Measurements from ENCODE around the gene OR7G1. TPM values are rescaled to one million over a fixed set of nuclear protein-coding genes. Genes with fewer than 3 reads are reported as not detected.
"Not testable (repeated sequence)": the region's sequence is repeated elsewhere in the genome, so short reads cannot be mapped to it uniquely, and the experiment has no call there.

Gene OR7G1
- total RNA-seq, 2 donors from 2014 or later = not detected

- Mint-ChIP-seq H3K4me3 (no peak overlapping the region), H3K27ac (no peak overlapping the region), H3K9me3 (no peaks in the 10 kb centered on the region), H3K36me3 (ENCODE audit: low read depth) (no peaks in the 10 kb centered on the region), H3K4me1 (no peaks in the 10 kb centered on the region), H3K27me3 (peaks cover 18% of the 10 kb centered on the region)
- ATAC-seq (replicated peaks) = no peak
Measured at GRCh38 chr19:9130965-9131364, 15.4 kb upstream of the OR7G1 start.

GRCh38 chr19:9128171-9128570, 12.6 kb upstream of the OR7G1 start:
- Mint-ChIP-seq H3K36me3 (ENCODE audit: low read depth) (no peaks in the 10 kb centered on the region), H3K27me3 (peaks cover 25% of the 10 kb centered on the region), H3K4me1 (no peaks in the 10 kb centered on the region), H3K27ac (no peak overlapping the region), H3K4me3 (no peak overlapping the region), H3K9me3 (no peaks in the 10 kb centered on the region)
- no peak for ATAC-seq (replicated peaks)

DNA sequence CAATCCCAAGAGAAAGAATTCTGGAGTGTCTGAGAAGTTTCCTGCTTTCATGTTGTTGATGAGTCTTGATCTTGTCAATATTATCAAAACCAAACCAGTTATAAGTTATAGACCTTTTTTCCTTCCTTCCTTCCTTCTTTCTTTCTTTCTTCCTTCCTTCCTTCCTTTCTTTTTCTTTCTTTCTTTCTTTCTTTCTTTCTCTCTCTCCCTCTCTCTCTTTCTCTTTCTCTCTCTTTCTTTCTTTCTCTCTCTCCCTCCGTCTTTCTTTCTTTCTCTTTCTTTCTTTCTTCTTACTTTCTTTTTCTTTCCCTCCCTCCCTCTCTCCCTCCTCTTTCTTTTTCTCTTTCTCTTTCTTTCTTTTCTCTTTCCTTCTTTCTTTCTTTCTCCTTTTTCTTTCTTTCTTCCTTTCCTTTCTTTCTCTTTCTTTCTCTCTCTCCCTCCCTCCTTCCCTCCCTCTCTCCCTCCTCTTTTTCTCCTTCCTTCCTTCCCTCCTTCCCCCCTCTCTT, 11.4 kb upstream of the OR7G1 start, which contains the start of gene OR7G3:
Gene OR7G3, minus strand, starts transcription at position 51 of the 506 bp plus-strand sequence. Its CDS starts 0 bp downstream, at position 51.
- Mint-ChIP-seq H3K9me3 (no peaks in the 10 kb centered on the region), H3K4me1 (no peaks in the 10 kb centered on the region), H3K4me3 (no peak within 1 kb of the TSS), H3K27me3 (peaks cover 28% of the 10 kb centered on the region), H3K27ac (no peak within 1 kb of the TSS), H3K36me3 (ENCODE audit: low read depth) (no peaks in the 10 kb centered on the region)
- ATAC-seq (replicated peaks) = no peak

- no peaks in the 10 kb centered on the region for H3K36me3 Mint-ChIP-seq (ENCODE audit: low read depth)
- no peak overlapping the region for H3K4me3 Mint-ChIP-seq
- no peaks in the 10 kb centered on the region for H3K9me3 Mint-ChIP-seq
- ATAC-seq (replicated peaks) = no peak
- peaks cover 18% of the 10 kb centered on the region for H3K27me3 Mint-ChIP-seq
- H3K4me1 Mint-ChIP-seq = no peaks in the 10 kb centered on the region
- no peak overlapping the region for H3K27ac Mint-ChIP-seq
Measured at GRCh38 chr19:9116547-9116946, 984 bp upstream of the OR7G1 start.

- Mint-ChIP-seq H3K4me1 (no peaks in the 10 kb centered on the region), H3K36me3 (ENCODE audit: low read depth) (no peaks in the 10 kb centered on the region), H3K27ac (no peak overlapping the region), H3K27me3 (peaks cover 18% of the 10 kb centered on the region), H3K4me3 (no peak overlapping the region), H3K9me3 (no peaks in the 10 kb centered on the region)
- ATAC-seq (replicated peaks) = no peak
Measured at GRCh38 chr19:9109959-9110358, 5.6 kb downstream of the OR7G1 start.

DNA sequence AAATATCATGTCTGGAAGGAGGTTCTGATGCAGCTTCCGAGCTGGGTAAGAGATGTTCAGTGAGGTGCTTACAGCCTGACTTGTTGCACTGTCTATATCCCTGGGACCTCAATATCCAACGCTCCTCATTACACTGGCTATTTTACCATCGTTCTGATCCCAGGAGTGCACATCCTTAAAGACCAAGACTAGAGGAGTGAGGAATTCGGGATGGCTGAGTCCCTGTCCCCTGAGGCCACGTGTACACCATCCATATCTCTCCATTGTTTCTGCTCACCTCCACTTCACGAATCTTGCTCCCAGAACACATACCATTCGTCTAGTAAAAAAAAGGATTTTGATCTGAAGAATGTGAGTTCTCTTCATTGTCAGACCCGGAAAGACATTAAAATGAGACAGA, 8.2 kb downstream of the OR7G1 start, which contains the start of gene OR7G2:
Gene OR7G2, minus strand, starts transcription at position 101 of the 400 bp plus-strand sequence. CDS start 4,232 bp downstream, outside the sequence.
- H3K9me3 Mint-ChIP-seq = no peaks in the 10 kb centered on the region
- no peak within 1 kb of the TSS for H3K27ac Mint-ChIP-seq
- no peak within 1 kb of the TSS for H3K4me3 Mint-ChIP-seq
- no peaks in the 10 kb centered on the region for H3K36me3 Mint-ChIP-seq (ENCODE audit: low read depth)
- ATAC-seq (replicated peaks) = no peak
- H3K4me1 Mint-ChIP-seq = no peaks in the 10 kb centered on the region
- H3K27me3 Mint-ChIP-seq = peaks cover 19% of the 10 kb centered on the region

DNA sequence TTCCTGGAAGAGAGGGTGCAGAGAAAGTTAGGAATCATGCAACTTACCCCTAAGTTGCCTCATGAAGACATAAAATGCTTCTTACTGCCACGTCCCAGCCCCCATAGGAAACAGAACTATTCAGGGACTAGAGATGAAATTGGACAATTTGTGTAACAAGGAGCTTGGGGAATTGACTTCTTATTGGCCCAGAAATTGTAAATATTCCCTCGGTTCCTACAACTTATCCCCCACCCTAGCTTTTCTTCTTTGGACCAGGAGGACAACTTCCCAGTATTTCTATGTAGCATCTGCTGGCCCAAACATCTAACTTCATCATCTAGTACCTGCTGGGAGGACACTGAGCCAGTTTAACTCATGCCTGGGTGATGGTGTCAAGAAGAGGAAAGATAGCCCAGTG, 28.8 kb downstream of the OR7G1 start, which contains the start of gene OR1M1:
Gene OR1M1, plus strand, starts transcription at position 301 of the 400 bp plus-strand sequence. CDS start 6,184 bp downstream, outside the sequence.
- Mint-ChIP-seq H3K36me3 (ENCODE audit: low read depth) (no peaks in the 10 kb centered on the region), H3K4me1 (no peaks in the 10 kb centered on the region), H3K4me3 (no peak within 1 kb of the TSS), H3K27me3 (peaks cover 18% of the 10 kb centered on the region), H3K27ac (no peak within 1 kb of the TSS), H3K9me3 (no peaks in the 10 kb centered on the region)
- no peak for ATAC-seq (replicated peaks)

GRCh38 chr19:9078651-9079050, 36.9 kb downstream of the OR7G1 start:
- Mint-ChIP-seq H3K9me3 (no peaks in the 10 kb centered on the region), H3K4me3 (no peak overlapping the region), H3K27ac (no peak overlapping the region), H3K27me3 (no peaks in the 10 kb centered on the region), H3K36me3 (ENCODE audit: low read depth) (no peaks in the 10 kb centered on the region), H3K4me1 (no peaks in the 10 kb centered on the region)
- ATAC-seq (replicated peaks) = no peak

DNA sequence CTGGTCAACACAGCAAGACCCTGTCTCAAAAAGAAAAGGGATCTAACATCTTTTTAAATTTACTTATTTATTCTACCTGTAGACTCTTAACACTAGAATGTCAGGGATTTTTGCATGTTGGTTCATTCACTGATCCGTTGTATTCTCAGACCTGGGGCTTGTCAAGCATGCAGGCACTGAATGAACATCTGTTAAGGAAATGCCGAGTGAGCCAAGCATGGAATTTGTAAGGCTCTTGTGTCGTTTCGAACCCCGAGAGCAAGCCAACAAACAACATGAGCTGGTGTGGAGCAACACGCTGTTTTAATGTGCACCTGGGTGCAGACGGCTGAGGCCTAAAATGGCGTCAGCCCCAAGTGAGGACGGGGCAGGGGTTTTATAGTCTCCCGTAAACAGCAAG, 38.7 kb downstream of the OR7G1 start:
- Mint-ChIP-seq H3K4me3 (no peak overlapping the region), H3K36me3 (ENCODE audit: low read depth) (no peaks in the 10 kb centered on the region), H3K4me1 (no peaks in the 10 kb centered on the region), H3K27ac (no peak overlapping the region), H3K9me3 (no peaks in the 10 kb centered on the region), H3K27me3 (no peaks in the 10 kb centered on the region)
- ATAC-seq (replicated peaks) = no peak

GRCh38 chr19:9075064-9075949, 40.3 kb downstream of the OR7G1 start:
- no peaks in the 10 kb centered on the region for H3K9me3 Mint-ChIP-seq
- no peaks in the 10 kb centered on the region for H3K27me3 Mint-ChIP-seq
- H3K36me3 Mint-ChIP-seq (ENCODE audit: low read depth) = no peaks in the 10 kb centered on the region
- ATAC-seq (replicated peaks) = no peak
- H3K4me1 Mint-ChIP-seq = no peaks in the 10 kb centered on the region
- no peak overlapping the region for H3K4me3 Mint-ChIP-seq
- H3K27ac Mint-ChIP-seq = no peak overlapping the region

DNA sequence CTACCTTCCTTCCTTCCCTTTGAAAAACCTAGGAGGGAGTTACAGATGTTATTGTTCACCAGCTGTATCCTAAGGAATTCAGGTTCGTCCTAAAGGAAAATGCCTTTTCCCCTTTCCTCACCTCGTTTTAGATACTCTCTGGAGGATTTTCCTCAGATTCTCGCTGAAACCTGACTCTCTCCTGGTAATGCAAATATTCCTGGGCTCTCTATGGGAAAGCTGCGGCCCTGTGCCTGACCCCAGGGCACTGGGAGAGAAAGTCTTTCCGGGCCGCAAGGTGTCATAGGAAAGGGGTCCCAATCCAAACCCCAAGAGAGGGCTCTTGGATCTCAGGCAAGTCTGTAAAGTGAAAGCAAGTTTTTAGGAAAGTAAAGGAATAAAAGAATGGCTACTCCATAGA, 41.8 kb downstream of the OR7G1 start:
- ATAC-seq (replicated peaks) = no peak
- Mint-ChIP-seq H3K4me3 (no peak overlapping the region), H3K4me1 (no peaks in the 10 kb centered on the region), H3K9me3 (no peaks in the 10 kb centered on the region), H3K27me3 (no peaks in the 10 kb centered on the region), H3K27ac (no peak overlapping the region), H3K36me3 (ENCODE audit: low read depth) (no peaks in the 10 kb centered on the region)

- H3K4me1 Mint-ChIP-seq; H3K4me3 Mint-ChIP-seq; H3K27me3 Mint-ChIP-seq; H3K36me3 Mint-ChIP-seq (ENCODE audit: low read depth); H3K9me3 Mint-ChIP-seq; ATAC-seq (replicated peaks); H3K27ac Mint-ChIP-seq: not testable (repeated sequence)
Measured at GRCh38 chr19:9071720-9072119, 43.8 kb downstream of the OR7G1 start.

DNA sequence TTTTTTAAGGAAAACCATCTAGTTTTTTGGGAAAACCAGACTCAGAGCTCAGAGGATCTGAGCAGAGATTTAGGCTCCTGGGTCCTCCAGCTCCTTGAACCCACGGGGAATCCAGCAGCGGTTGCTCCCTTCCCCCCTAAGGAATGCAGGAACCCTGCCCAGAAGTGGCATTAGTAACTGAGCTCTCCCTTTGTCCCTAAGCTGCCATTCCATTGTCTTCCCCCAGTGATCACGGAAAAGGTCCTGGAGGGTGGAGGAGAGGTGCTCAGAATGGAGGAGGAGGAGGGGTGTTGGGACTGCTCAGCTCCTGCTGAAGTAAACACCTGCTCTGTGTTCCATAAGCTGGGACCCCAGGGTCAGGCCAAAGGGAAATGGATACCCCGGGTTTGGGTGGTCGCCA, 45.5 kb downstream of the OR7G1 start:
- H3K4me3 Mint-ChIP-seq = no peak overlapping the region
- no peak overlapping the region for H3K27ac Mint-ChIP-seq
- no peaks in the 10 kb centered on the region for H3K36me3 Mint-ChIP-seq (ENCODE audit: low read depth)
- ATAC-seq (replicated peaks) = no peak
- H3K9me3 Mint-ChIP-seq = no peaks in the 10 kb centered on the region
- no peaks in the 10 kb centered on the region for H3K4me1 Mint-ChIP-seq
- H3K27me3 Mint-ChIP-seq = no peaks in the 10 kb centered on the region

GRCh38 chr19:9065457-9066014, 50.0 kb downstream of the OR7G1 start:
- Mint-ChIP-seq H3K36me3 (ENCODE audit: low read depth) (no peaks in the 10 kb centered on the region), H3K27ac (no peak overlapping the region)
- ATAC-seq (replicated peaks) = no peak

More at GRCh38 chr19:9065457-9066014, 50.0 kb downstream of the OR7G1 start:
- Mint-ChIP-seq H3K4me3 (no peak overlapping the region), H3K27me3 (no peaks in the 10 kb centered on the region), H3K4me1 (no peaks in the 10 kb centered on the region), H3K9me3 (no peaks in the 10 kb centered on the region)
